CD4-positive, alpha-beta T cell treated with Interleukin-2 at 100 ng/mL for 4 hours (primary cell): Measurements from ENCODE around the gene C11orf91.
"Not testable (repeated sequence)": the region's sequence is repeated elsewhere in the genome, so short reads cannot be mapped to it uniquely, and the experiment has no call there.

ENCODE experiments used
- DNase-seq: peaks from one replicate; pipeline ENCODE4 v3.0.0-alpha.2; 2020; ENCODE audit warnings: low spot score

C11orf91 gene

DNA sequence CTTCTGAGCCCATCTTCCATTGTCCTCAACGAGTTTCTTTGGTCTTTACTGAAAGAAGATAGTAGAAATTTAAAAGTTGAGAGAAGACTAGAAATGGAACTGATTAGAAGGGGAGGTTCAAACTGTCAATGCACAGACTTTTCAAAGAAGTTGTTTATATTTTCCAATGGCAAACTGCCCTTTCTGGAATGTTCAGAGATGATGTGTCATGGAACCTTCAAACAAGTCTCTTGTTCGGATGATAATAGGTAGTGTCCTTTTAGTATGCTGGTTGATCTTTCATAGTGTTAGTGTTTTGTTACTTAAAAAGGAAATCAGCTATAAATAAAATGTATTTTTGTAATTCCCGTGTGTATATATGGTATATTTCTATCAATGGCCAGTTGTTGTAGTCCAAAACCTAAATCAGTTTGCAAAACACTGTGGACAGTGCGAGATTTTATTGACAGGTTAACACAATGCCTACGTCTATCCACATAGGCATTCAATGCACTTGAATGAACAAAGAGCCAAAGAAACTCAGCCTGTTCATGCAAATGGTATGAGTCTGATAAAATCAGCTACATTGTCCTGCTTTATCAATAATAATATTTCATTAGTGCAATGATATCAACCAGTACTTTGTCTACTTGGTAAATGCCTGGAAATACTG, 30.9 kb downstream of the C11orf91 start:
- no peak for DNase-seq

GRCh38 chr11:33668951-33669596, 31.6 kb downstream of the C11orf91 start:
- DNase-seq, result no peak

DNA sequence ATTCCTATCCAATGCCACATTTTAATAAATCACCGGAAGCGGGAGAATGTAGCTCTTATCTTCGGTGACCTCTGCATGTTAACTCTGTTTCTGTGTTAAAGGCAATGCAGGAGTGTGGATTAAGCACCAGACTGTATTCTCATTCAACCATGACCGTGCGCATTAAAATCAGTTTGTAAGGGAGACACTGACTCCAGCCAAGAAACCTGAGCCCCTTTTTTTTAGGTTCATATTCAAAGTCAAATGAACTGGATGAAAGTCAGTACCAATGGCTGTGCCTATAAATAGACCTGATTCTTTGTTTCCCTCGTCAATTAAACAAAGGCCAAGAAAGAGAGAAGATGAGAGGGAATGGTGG, 32.2 kb downstream of the C11orf91 start:
- DNase-seq, result no peak

GRCh38 chr11:33667819-33668467, 32.7 kb downstream of the C11orf91 start:
- DNase-seq, result no peak

GRCh38 chr11:33665350-33666106, 35.1 kb downstream of the C11orf91 start:
- DNase-seq, result no peak

GRCh38 chr11:33664827-33665226, 35.8 kb downstream of the C11orf91 start:
- DNase-seq, result no peak

- DNase-seq, result no peak
Measured at GRCh38 chr11:33664166-33664565, 36.5 kb downstream of the C11orf91 start.

GRCh38 chr11:33663121-33663520, 37.5 kb downstream of the C11orf91 start:
- no peak for DNase-seq

DNA sequence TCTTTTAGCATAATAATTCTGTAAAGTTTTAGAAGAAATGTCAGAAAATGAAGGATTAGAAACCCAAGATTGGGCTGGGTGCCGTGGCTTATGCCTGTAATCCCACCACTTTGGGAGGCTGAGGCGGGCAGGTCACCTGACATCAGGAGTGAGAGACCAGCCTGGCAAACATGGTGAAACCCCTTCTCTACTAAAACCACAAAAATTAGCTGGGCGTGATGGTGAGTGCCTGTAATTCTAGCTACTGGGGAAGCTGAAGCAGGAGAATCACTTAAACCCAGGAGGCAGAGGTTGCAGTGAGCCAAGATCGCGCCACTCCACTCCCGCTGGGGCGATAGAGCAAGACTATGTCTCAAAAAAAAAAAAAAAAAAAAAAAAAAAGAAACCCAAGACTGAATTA, 39.1 kb downstream of the C11orf91 start:
- not testable (repeated sequence) for DNase-seq

- no peak for DNase-seq
Measured at GRCh38 chr11:33660962-33661361, 39.7 kb downstream of the C11orf91 start.

- DNase-seq, result no peak
Measured at GRCh38 chr11:33659370-33660139, 41.1 kb downstream of the C11orf91 start.

- DNase-seq, result no peak
Measured at GRCh38 chr11:33658195-33658900, 42.3 kb downstream of the C11orf91 start.

- no peak for DNase-seq
Measured at GRCh38 chr11:33657757-33658156, 42.9 kb downstream of the C11orf91 start.

DNA sequence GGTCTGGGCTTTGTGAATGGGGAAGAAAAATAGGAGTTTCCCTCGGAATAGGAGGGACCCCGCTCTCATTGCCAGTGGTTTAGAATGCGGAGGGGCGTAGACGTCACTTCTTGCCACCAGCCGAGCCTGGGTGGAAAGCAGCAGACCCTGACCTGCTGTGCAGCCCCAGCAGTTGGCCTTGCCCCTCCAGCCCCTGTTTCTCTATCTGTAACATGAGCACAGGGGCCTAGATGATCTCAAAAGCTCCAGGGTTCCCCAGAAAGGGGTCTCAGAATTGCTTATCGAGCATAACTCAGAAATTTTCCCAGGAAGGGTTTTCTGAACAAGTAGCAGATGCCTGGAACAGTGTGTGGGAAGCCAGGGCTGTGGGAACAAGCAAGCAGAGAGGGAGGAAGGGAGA, 43.9 kb downstream of the C11orf91 start:
- DNase-seq, result no peak

DNA sequence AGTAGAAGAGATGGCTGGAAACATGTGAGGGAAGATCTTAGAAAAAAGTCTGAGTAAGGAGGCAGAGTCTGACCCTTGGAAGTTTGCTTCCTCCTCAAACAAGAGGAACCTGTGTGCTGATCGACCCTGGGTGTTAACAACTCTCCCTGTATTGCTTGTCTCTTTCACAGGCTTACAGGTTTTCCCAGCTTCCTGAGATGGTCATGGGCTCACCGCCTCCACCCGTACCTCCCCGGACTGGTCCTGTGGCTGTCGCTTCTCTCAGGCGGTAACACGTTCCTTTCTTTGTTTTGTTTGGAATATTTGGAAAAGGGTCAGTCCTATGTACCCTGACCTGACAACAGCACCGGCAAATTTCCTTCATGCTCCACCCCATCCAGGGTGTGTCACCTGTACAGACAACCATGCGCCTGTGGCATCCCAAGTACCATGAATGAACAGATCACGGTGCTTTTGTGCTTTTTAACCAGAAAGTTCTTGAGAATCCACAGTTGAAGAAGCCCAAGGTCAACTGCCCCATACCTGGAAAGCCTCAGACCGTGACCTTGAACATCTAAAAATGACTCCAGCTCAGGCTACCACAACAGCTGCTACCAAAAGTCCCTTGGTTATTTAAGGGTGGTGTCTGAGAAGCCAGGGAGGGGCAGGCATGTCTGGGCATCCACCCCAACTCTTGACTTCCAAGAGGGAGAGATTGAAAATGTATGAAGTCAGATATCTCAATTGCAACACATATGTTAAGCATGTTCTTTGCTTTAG, 44.6 kb downstream of the C11orf91 start:
- no peak for DNase-seq

- no peak for DNase-seq
Measured at GRCh38 chr11:33654594-33654993, 46.0 kb downstream of the C11orf91 start.

DNA sequence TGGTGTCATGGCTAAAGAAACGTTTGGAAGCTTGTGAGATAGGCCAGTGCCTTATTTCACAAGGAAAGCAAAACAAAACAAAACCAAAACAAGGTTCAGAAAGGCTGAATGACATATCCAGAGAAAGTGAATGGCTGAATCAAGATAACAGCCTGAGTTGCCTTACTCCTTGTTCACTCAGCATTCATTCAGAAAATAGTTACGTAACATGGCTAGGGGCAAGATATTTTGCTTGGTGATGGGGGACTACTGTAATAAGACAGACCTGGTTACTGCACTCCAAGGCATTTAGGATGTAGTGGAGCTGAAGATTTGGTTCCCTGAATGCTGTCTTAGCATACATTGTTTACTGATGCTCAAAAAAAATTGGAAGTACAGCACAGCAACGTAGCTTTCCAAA, 47.7 kb downstream of the C11orf91 start:
- DNase-seq, result no peak

DNA sequence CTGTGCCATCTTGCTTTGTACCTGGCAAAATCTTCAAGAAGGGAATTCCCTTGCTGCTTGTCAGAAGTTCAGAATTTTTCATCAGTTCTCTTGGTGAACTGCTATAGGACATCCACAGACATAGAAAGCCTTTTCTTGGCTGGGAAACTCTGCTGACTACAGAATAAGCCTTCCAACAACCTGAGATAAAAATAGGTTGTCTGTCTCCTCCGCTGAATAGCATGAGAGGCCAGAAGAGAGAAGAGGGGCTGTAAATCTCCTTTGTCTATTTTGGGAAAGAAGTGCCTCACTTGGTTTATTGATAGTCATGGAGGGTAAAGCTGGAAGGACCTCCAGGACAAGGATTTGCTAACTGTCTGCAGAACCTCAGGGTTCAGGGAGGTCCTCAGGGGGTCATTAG, 48.2 kb downstream of the C11orf91 start:
- no peak for DNase-seq

DNA sequence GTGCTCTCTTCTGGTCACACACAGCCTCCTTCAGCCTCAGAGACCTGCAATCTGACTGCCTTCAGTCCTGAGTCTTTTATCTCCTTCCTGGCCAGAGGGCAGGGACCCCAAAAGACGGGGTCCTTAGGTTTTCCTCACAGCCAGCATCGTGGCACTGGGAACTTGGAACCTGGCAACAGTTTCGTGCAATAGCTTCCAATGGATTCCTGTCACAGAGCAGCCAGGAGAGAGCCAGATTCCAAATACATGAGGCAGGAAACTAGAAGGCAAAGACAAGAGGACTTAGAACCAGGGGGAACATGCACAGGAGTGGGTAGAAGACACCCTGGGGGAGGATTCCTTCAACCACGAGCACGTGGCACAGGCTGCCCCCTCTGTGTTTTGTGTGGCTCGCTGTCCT, 48.6 kb downstream of the C11orf91 start:
- DNase-seq, result no peak

GRCh38 chr11:33651555-33651954, 49.1 kb downstream of the C11orf91 start:
- no peak for DNase-seq

- DNase-seq, result no peak
Measured at GRCh38 chr11:33649944-33650343, 50.7 kb downstream of the C11orf91 start.
